Astrocyte of the spinal cord (primary cell): Measurements from ENCODE around the gene ADIPOR2.
"Not testable (repeated sequence)": the region's sequence is repeated elsewhere in the genome, so short reads cannot be mapped to it uniquely, and the experiment has no call there.

Source experiments
- DNase-seq: peaks from one replicate; pipeline ENCODE4 v3.0.0; 2011; ENCODE audit warnings: low read depth, low spot score
- H3K4me3 ChIP-seq: 2 replicates; pipeline ENCODE4 v1.5.1; 2011; ENCODE audit warnings: low read depth, mild to moderate bottlenecking, low read length, moderate library complexity
- CTCF ChIP-seq: IDR thresholded peaks from 2 replicates; pipeline ENCODE4 v1.5.1; 2012; ENCODE audit warnings: low read depth, mild to moderate bottlenecking, low read length, inconsistent platforms
- in situ Hi-C: cut with HindIII; loops from 2 replicates; pipeline ENCODE4 v1.10.0; 2017; ENCODE audit warnings: low sequenced_read_pairs

ADIPOR2 gene

GRCh38 chr12:1812650-1813302 is 121.9 kb downstream of the ADIPOR2 start:
- in situ Hi-C loops: no loop called here
- no peak overlapping the region for H3K4me3 ChIP-seq
- no peak for TF ChIP-seq CTCF
- no peak for DNase-seq

- no peak overlapping the region for H3K4me3 ChIP-seq
- no peak for TF ChIP-seq CTCF
- no peak for DNase-seq
- in situ Hi-C loops: no loop called here
Measured at GRCh38 chr12:1814266-1814665, 123.4 kb downstream of the ADIPOR2 start.

- in situ Hi-C loops: no loop called here
Measured at GRCh38 chr12:1815108-1815507, 124.2 kb downstream of the ADIPOR2 start.

GRCh38 chr12:1815814-1816729 is 125.2 kb downstream of the ADIPOR2 start:
- in situ Hi-C loops: no loop called here
- DNase-seq: no peak
- no peak overlapping the region for H3K4me3 ChIP-seq
- no peak for TF ChIP-seq CTCF

More at GRCh38 chr12:1815108-1815507, 124.2 kb downstream of the ADIPOR2 start:
- no peak for TF ChIP-seq CTCF
- no peak for DNase-seq
- no peak overlapping the region for H3K4me3 ChIP-seq

- in situ Hi-C loops: no loop called here
- H3K4me3 ChIP-seq: no peak overlapping the region
- no peak for DNase-seq
- no peak for TF ChIP-seq CTCF
Measured at GRCh38 chr12:1816730-1817348, 126.0 kb downstream of the ADIPOR2 start.

- DNase-seq, H3K4me3 ChIP-seq, in situ Hi-C loops: not testable (repeated sequence)
Measured at GRCh38 chr12:1817928-1818327, 127.1 kb downstream of the ADIPOR2 start.
